Stimulated activated CD4-positive, alpha-beta T cell treated with anti-CD3 and anti-CD28 coated beads, Interleukin-4, amount 100 ng/mL, for 48 hours (primary cell): ENCODE measurements around the gene KCNC2.

ENCODE experiments used
- DNase-seq, 2 donors: peaks; one replicate each; pipeline ENCODE4 v3.0.0-alpha.2; 2020; ENCODE audit warnings: low read depth in 2 of 2

The KCNC2 gene

DNA sequence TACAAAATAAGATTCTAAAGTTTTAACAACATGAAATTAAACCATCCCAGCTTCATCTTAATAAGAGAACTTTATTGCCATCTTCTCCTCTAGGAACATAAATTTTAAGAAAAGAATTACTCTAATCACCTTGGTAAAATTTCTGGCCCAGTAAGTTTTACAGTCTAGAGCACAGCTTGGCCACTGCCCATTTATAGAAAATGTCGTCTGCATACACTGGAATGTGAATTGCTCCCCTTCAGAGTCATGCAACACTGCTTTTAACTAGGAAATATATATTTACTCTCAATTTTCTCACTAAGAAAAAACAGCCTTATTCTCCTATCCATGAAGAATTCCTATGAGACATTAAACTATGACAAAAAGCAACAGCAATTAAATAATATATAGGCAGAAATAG, 48.2 kb downstream of the KCNC2 start:
- DNase-seq = no peak

- no peak for DNase-seq
These were observed 52.3 kb downstream of the KCNC2 start for GRCh38 chr12:75157385-75157784.

- no peak for DNase-seq
These were observed 53.7 kb downstream of the KCNC2 start for GRCh38 chr12:75155962-75156361.

GRCh38 chr12:75154388-75154787, 55.3 kb downstream of the KCNC2 start:
- DNase-seq = no peak

DNA sequence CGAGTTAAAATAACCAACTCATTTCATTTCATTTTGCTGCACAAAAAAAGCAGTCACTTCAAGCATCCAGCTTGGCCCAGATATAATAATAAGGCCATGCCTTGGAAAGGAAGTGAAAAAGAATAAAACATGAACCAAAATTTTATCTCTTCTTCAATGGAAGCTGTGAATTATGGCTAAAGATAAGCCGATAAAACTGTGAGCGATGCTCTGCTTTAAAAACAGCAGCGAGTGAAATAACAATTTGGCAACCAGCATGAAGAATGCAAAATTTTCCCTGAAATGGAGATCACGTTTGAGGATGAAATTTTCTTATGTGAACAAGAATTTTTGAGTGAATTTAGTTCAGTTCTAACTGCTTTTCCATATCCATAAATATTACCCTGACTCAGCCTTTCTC, 70.4 kb downstream of the KCNC2 start:
- no peak for DNase-seq

DNA sequence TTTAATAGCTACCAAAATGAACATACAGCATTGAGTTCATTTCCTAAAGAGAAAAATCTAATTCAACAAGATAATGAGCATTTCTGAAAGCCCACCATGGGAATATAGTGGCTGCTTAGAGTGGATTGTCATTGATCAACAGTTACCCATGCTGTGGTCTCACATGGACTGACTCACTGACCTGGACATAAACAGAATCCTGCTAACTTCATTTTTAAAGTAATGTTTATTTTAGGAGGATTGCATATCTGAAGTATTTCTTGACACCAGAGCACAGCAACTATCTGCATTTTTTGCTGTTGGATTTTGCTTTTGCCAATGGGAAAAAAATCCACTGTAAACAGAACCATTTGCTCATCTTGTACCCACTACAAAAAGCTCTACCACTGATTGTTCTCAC, 71.7 kb downstream of the KCNC2 start:
- no peak for DNase-seq

- DNase-seq = no peak
These were observed 74.6 kb downstream of the KCNC2 start for GRCh38 chr12:75135026-75135425.

DNA sequence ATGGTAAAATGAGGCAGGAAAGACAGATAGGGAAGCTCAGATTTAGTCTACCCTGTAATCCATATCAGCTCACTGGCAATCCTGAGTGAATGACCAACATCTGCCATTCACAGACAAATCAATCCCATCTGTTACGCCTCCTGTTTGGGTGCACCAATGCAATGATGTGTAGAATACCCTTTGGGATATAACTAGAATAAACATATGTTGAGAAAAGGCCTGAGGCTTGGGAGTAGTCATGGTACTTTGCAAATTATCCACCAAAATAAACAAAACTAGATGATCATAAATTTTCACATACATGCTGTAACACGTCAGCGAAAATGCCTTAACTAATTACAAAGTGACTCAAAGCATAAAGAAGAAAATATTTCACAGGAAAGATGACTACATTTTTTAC, 78.8 kb downstream of the KCNC2 start:
- DNase-seq = no peak

DNA sequence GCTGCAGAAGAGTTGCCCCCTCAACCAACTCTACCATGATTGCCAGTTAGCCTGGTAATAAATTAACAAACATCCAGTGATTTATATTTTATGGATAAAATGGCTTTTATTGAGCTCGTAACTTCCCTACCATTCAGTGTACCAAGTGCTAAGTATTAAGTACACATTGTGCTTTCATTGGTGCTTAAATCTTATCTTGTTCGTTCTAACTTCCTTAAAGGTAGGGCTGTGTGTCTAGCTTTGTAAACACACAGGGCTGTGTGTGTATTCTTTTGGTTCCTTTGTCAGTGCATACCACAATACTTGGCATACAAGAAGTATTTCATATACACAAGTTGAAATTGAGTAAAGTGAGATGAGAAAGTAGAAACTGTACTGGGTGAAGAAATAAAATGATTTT, 80.4 kb downstream of the KCNC2 start:
- no peak for DNase-seq

GRCh38 chr12:75121036-75121705, 88.5 kb downstream of the KCNC2 start:
- DNase-seq = no peak

DNA sequence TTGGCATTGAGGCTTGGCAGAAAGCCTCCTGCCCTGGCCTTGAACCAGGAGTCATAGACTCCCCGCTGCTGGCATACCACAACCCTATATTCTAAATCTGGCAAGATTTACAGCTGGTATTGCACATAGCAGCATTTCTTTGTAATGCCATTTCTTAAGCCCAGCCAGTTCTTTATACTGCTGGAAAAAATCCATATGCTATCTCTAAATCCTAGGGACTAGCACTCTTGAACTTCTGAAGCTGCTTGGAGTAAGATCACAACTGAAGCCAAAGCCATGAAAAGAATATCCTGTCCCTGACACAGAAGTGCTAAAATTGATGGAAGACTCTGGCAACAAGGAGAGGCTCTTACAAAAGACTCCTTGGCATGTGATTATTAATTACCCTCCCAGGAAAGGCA, 89.3 kb downstream of the KCNC2 start:
- DNase-seq = no peak

DNA sequence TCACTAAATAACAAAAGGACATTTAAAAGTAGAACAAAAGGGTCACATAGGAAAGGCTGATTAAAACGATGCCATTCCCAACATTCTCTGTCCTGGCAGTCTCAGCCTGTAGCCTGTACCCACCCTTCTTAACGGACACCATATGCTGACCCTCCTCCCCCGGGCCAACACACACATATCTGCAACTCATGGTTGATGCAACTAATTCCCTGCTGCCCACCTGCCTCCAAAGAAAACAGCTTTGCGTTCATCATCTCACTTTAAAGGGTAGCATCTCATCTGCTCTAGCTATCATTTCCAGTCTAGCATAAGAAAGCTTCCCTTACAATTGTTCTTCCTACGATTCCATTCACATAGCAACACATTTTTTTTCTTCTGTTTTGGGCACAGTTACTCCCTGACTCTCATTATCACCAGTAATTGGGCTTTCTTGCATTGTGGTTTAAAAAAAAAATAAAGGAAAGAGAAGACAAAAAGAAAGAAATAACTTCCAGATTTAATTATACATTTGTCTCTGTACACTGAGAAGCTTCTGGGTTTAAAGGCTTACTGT, 92.9 kb downstream of the KCNC2 start:
- no peak for DNase-seq

GRCh38 chr12:75115748-75116147, 93.9 kb downstream of the KCNC2 start:
- DNase-seq = no peak

GRCh38 chr12:75103822-75104221, 105.8 kb downstream of the KCNC2 start:
- DNase-seq = no peak

- no peak for DNase-seq
These were observed 107.9 kb downstream of the KCNC2 start for GRCh38 chr12:75101781-75102180.

- DNase-seq = no peak
These were observed 110.4 kb downstream of the KCNC2 start for GRCh38 chr12:75099210-75099609.

- no peak for DNase-seq
These were observed 112.6 kb downstream of the KCNC2 start for GRCh38 chr12:75097003-75097402.

- no peak for DNase-seq
These were observed 122.0 kb downstream of the KCNC2 start for GRCh38 chr12:75087654-75088053.

DNA sequence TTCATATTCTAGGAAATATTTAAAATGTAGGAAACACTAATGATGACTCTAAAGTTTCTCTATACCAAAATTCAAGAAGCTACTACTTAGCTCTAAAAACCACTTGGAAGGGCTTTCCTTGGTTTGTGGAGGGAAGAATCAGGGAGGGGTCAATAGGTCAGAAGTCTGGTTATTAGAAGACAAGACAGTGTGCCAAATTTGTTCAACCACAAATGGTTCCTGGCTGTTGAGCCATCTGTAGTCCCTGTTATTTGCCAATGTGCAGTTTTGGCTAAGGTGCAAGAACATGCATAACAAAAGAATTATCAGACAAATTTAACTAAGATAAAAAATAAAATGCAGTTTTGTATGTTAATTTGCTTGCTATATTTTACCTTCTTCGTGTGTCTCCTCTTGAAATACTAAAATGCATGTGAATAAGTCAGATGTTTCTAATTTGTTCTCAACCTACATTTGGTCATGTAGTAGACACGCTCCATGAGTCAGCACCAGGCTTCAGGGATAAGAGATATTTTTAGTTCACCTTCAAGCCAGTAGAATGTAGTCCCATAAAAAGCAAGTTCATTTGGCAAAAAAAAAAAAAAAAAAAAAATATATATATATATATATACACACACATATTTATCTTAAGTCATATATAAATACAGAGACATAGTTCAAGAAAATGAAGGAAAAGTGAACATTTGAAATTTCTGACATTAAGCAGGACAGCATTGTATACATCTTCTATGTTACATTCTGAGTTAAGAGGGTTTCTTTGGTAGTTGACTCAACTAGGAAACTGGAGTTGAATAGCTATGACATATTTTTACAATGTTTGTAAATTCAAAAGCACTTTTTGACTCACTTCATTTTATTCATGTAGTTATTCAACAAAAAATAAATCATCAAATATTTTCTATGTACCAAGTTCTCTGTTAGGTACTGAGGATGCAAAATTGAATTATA, 123.3 kb downstream of the KCNC2 start:
- no peak for DNase-seq

DNA sequence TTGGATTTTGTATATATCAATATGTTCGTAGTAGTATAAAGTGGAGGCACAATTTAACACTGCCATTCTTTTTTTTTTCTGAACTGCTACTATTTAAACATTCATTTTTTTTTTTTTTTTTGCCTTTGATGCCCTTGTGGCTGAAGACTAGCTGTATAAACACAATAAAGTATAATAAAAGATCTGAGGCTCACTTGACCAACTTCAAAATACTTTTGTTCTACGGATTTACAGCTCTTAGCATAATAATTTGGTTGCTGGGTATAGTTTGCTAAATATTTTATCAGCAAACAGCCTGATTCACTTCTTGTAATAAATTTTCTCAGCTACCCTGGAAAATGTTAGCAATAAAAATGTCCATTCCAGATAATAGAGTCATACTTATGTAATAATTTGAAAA, 128.3 kb downstream of the KCNC2 start:
- DNase-seq = no peak

DNA sequence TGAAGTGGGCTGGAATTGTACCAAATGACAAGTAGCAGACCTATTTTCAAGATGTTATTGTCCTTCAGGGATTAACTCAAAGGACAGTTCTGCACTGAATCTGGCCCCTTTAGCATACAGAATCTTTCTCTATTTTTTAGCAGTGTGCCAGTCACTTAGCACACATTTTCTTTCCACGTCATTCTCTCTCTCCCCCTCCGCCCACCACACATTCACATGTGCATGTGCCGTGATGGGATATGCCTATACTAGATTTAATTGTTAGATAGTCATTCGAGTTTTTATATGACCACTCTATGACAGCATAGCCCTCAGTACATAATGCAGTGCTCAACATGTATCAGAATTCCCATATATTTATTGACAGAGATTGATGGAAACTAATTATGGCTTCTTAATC, 129.1 kb downstream of the KCNC2 start:
- DNase-seq = no peak

- no peak for DNase-seq
These were observed 144.2 kb downstream of the KCNC2 start for GRCh38 chr12:75065482-75065881.

DNA sequence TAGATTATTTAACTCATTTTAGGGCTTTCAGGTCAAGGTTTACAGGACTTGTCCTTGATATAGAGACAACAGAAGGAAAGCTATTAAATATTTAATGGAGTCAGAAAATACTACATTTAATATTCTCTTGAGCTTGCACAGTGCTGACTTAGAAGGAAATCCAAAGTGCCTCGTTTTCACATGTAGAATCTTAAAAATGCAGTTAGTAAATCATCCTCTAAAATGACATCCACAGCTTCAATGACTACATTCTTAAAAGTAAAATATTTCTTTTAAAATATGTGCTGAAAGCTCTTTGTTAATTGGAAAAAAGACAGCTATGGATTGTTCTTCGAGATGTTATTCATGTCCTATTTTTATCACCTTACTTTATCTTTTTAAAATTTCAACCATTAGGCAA, 146.9 kb downstream of the KCNC2 start:
- DNase-seq = no peak
